HepG2 (cell line): ENCODE results near the gene CHI3L1. TPM values are rescaled to one million over a fixed set of nuclear protein-coding genes. Genes with fewer than 3 reads are reported as not detected.

Experiments
- ATF4 ChIP-seq, 2 experiments: fragments of 450-650 bp in 1 of 2; sonication (generic) in 1 of 2; formaldehyde crosslinking; IDR thresholded peaks; 2 replicates each; pipeline versions ENCODE4 v1.5.0 to v1.8.0; 2020 to 2022; ENCODE audit warnings: mild to moderate bottlenecking in 1 of 2, missing genetic modification reagents in 1 of 2
- FOXA1 ChIP-seq, 2 experiments: fragments of 450-650 bp in 1 of 2; sonication (generic) in 1 of 2; formaldehyde crosslinking in 1 of 2; IDR thresholded peaks; 2 replicates each; pipeline versions ENCODE4 v1.4.0 to v1.6.1; 2016 to 2020; ENCODE audit warnings: missing genetic modification reagents in 1 of 2
- NCOA1 ChIP-seq: sonication (generic); formaldehyde crosslinking; IDR thresholded peaks from 2 replicates; pipeline ENCODE4 v1.9.0; 2021; ENCODE audit warnings: missing genetic modification reagents
- NFE2L1 ChIP-seq: sonication (generic); formaldehyde crosslinking; IDR thresholded peaks from 2 replicates; pipeline ENCODE4 v1.4.0; 2020; ENCODE audit warnings: missing genetic modification reagents, mild to moderate bottlenecking, borderline replicate concordance
- NR2F6 ChIP-seq, 2 experiments: IDR thresholded peaks; 2 replicates each; pipeline ENCODE4 v1.6.1; 2016; ENCODE audit warnings: antibody characterized with exemption in 1 of 2, mild to moderate bottlenecking in 1 of 2
- ZMYM3 ChIP-seq: sonication (generic); formaldehyde crosslinking; IDR thresholded peaks from 2 replicates; pipeline ENCODE4 v1.5.1; 2020; ENCODE audit warnings: mild to moderate bottlenecking, missing genetic modification reagents
- ZNF138 ChIP-seq: sonication (generic); formaldehyde crosslinking; IDR thresholded peaks from 2 replicates; pipeline ENCODE4 v1.5.0; 2020; ENCODE audit warnings: mild to moderate bottlenecking, low read depth, missing genetic modification reagents
- ZNF547 ChIP-seq: sonication (generic); formaldehyde crosslinking; IDR thresholded peaks from 2 replicates; pipeline ENCODE4 v1.5.1; 2020; ENCODE audit warnings: mild to moderate bottlenecking, missing genetic modification reagents
- ZNF720 ChIP-seq: sonication (generic); formaldehyde crosslinking; IDR thresholded peaks from 2 replicates; pipeline ENCODE4 v1.4.0; 2020; ENCODE audit warnings: missing genetic modification reagents
- ZNF839 ChIP-seq: sonication (generic); formaldehyde crosslinking; IDR thresholded peaks from 2 replicates; pipeline ENCODE4 v1.4.0; 2020; ENCODE audit warnings: missing genetic modification reagents, mild to moderate bottlenecking, borderline replicate concordance
- ZNF883 ChIP-seq: sonication (generic); formaldehyde crosslinking; IDR thresholded peaks from 2 replicates; pipeline ENCODE4 v1.5.1; 2020; ENCODE audit warnings: mild to moderate bottlenecking, missing genetic modification reagents; ENCODE audit errors: not compliant biosample characterization
- polyA plus RNA-seq, 8 experiments: library from polyadenylated mRNA; depleted of rRNA in 3 of 8; stranded (reverse) in 7 of 8; unstranded in 1 of 8; fragments of >200 nt; fragmentation: Illumina TruSeq in 4 of 8; extraction: Trizol in 4 of 8; gene quantifications; 2 replicates each; pipeline versions ENCODE4 v1.2.1 to v1.2.3, GENCODE V29; 2011 to 2016; ENCODE audit warnings: low read depth in 4 of 8, missing spikeins in 1 of 8, mixed read lengths in 1 of 8; ENCODE audit not compliant: insufficient read depth in 1 of 8
- total RNA-seq, 5 experiments: library from RNA; depleted of rRNA; stranded (reverse); fragments of >200 nt; fragmentation: Illumina TruSeq; extraction: Trizol; gene quantifications; 2 replicates each; pipeline ENCODE4 v1.2.3, GENCODE V29; 2016; ENCODE audit warnings: low read depth in 1 of 5
- TF ChIP-seq, protein P1 (sequence below): sonication (generic); formaldehyde crosslinking; IDR thresholded peaks from 2 replicates; pipeline ENCODE4 v1.4.0; 2020; ENCODE audit warnings: mild to moderate bottlenecking, missing genetic modification reagents, borderline replicate concordance
- TF ChIP-seq, protein P2 (sequence below): sonication (generic); formaldehyde crosslinking; IDR thresholded peaks from 2 replicates; pipeline ENCODE4 v1.5.1; 2020; ENCODE audit warnings: missing genetic modification reagents, mild to moderate bottlenecking, borderline replicate concordance
- TF ChIP-seq, protein P3 (sequence below): IDR thresholded peaks from 2 replicates; pipeline ENCODE4 v1.6.1; 2016; ENCODE audit warnings: low read depth, missing genetic modification reagents, missing compliant biosample characterization
- TF ChIP-seq, protein P4 (sequence below): sonication (generic); formaldehyde crosslinking; IDR thresholded peaks from 2 replicates; pipeline ENCODE4 v1.4.0; 2020; ENCODE audit warnings: missing genetic modification reagents

The CHI3L1 gene
- total and polyA plus RNA-seq, 2 of the 13 experiments (the other 11 are each of a cell fraction or from before 2014, with no cell fraction given) = 0.09 to 0.13 TPM

GRCh38 chr1:203210988-203211387 lies 24.5 kb upstream of the CHI3L1 start (continued):
- TF ChIP-seq, protein P1, sequence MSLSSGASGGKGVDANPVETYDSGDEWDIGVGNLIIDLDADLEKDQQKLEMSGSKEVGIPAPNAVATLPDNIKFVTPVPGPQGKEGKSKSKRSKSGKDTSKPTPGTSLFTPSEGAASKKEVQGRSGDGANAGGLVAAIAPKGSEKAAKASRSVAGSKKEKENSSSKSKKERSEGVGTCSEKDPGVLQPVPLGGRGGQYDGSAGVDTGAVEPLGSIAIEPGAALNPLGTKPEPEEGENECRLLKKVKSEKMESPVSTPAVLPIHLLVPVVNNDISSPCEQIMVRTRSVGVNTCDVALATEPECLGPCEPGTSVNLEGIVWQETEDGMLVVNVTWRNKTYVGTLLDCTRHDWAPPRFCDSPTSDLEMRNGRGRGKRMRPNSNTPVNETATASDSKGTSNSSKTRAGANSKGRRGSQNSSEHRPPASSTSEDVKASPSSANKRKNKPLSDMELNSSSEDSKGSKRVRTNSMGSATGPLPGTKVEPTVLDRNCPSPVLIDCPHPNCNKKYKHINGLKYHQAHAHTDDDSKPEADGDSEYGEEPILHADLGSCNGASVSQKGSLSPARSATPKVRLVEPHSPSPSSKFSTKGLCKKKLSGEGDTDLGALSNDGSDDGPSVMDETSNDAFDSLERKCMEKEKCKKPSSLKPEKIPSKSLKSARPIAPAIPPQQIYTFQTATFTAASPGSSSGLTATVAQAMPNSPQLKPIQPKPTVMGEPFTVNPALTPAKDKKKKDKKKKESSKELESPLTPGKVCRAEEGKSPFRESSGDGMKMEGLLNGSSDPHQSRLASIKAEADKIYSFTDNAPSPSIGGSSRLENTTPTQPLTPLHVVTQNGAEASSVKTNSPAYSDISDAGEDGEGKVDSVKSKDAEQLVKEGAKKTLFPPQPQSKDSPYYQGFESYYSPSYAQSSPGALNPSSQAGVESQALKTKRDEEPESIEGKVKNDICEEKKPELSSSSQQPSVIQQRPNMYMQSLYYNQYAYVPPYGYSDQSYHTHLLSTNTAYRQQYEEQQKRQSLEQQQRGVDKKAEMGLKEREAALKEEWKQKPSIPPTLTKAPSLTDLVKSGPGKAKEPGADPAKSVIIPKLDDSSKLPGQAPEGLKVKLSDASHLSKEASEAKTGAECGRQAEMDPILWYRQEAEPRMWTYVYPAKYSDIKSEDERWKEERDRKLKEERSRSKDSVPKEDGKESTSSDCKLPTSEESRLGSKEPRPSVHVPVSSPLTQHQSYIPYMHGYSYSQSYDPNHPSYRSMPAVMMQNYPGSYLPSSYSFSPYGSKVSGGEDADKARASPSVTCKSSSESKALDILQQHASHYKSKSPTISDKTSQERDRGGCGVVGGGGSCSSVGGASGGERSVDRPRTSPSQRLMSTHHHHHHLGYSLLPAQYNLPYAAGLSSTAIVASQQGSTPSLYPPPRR (CRISPR knock-in tag) = no peak
- TF ChIP-seq ZNF138 (CRISPR knock-in tag) = no peak
- TF ChIP-seq, protein P2, sequence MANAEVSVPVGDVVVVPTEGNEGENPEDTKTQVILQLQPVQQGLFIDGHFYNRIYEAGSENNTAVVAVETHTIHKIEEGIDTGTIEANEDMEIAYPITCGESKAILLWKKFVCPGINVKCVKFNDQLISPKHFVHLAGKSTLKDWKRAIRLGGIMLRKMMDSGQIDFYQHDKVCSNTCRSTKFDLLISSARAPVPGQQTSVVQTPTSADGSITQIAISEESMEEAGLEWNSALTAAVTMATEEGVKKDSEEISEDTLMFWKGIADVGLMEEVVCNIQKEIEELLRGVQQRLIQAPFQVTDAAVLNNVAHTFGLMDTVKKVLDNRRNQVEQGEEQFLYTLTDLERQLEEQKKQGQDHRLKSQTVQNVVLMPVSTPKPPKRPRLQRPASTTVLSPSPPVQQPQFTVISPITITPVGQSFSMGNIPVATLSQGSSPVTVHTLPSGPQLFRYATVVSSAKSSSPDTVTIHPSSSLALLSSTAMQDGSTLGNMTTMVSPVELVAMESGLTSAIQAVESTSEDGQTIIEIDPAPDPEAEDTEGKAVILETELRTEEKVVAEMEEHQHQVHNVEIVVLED (CRISPR knock-in tag) = no peak
- no peak for TF ChIP-seq NCOA1 (CRISPR knock-in tag)
- no peak for TF ChIP-seq ZNF547 (CRISPR knock-in tag)
- TF ChIP-seq, protein P3, sequence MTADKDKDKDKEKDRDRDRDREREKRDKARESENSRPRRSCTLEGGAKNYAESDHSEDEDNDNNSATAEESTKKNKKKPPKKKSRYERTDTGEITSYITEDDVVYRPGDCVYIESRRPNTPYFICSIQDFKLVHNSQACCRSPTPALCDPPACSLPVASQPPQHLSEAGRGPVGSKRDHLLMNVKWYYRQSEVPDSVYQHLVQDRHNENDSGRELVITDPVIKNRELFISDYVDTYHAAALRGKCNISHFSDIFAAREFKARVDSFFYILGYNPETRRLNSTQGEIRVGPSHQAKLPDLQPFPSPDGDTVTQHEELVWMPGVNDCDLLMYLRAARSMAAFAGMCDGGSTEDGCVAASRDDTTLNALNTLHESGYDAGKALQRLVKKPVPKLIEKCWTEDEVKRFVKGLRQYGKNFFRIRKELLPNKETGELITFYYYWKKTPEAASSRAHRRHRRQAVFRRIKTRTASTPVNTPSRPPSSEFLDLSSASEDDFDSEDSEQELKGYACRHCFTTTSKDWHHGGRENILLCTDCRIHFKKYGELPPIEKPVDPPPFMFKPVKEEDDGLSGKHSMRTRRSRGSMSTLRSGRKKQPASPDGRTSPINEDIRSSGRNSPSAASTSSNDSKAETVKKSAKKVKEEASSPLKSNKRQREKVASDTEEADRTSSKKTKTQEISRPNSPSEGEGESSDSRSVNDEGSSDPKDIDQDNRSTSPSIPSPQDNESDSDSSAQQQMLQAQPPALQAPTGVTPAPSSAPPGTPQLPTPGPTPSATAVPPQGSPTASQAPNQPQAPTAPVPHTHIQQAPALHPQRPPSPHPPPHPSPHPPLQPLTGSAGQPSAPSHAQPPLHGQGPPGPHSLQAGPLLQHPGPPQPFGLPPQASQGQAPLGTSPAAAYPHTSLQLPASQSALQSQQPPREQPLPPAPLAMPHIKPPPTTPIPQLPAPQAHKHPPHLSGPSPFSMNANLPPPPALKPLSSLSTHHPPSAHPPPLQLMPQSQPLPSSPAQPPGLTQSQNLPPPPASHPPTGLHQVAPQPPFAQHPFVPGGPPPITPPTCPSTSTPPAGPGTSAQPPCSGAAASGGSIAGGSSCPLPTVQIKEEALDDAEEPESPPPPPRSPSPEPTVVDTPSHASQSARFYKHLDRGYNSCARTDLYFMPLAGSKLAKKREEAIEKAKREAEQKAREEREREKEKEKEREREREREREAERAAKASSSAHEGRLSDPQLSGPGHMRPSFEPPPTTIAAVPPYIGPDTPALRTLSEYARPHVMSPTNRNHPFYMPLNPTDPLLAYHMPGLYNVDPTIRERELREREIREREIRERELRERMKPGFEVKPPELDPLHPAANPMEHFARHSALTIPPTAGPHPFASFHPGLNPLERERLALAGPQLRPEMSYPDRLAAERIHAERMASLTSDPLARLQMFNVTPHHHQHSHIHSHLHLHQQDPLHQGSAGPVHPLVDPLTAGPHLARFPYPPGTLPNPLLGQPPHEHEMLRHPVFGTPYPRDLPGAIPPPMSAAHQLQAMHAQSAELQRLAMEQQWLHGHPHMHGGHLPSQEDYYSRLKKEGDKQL (CRISPR knock-in tag) = peak; percentile 73; the same call in 1 of the 2 replicates
- no peak for TF ChIP-seq ZNF720
- TF ChIP-seq ZMYM3 (CRISPR knock-in tag) = no peak
- no peak for TF ChIP-seq NFE2L1 (CRISPR knock-in tag)
- no peak for TF ChIP-seq ATF4 (CRISPR knock-in tag; IDR thresholded peaks at IDR 0.05)
- TF ChIP-seq ZNF883 (CRISPR knock-in tag) = no peak
- TF ChIP-seq NR2F6 (IDR thresholded peaks at IDR 0.05) = peak; percentile 60
- TF ChIP-seq NR2F6 (CRISPR knock-in tag; IDR thresholded peaks at IDR 0.05) = peak; percentile 38; the same call in 1 of the 2 replicates
- no peak for TF ChIP-seq ZNF839
- TF ChIP-seq FOXA1 (IDR thresholded peaks at IDR 0.05) = no peak
- peak; percentile 91 for TF ChIP-seq FOXA1 (CRISPR knock-in tag; IDR thresholded peaks at IDR 0.05)
- TF ChIP-seq, protein P4, sequence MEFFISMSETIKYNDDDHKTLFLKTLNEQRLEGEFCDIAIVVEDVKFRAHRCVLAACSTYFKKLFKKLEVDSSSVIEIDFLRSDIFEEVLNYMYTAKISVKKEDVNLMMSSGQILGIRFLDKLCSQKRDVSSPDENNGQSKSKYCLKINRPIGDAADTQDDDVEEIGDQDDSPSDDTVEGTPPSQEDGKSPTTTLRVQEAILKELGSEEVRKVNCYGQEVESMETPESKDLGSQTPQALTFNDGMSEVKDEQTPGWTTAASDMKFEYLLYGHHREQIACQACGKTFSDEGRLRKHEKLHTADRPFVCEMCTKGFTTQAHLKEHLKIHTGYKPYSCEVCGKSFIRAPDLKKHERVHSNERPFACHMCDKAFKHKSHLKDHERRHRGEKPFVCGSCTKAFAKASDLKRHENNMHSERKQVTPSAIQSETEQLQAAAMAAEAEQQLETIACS (CRISPR knock-in tag) = no peak
